T-helper 17 cell (primary cell): Measurements from ENCODE around the gene ZNF785. TPM values are rescaled to one million over a fixed set of nuclear protein-coding genes. Genes with fewer than 3 reads are reported as not detected.
"Not testable (repeated sequence)": the region's sequence is repeated elsewhere in the genome, so short reads cannot be mapped to it uniquely, and the experiment has no call there.

Source experiments
- ATAC-seq: fragments of 150-1000 bp; cut with Tn5 transposase; 2 replicates; pipeline ENCODE4 v1.10.0; 2021; ENCODE audit warnings: mild to moderate bottlenecking, moderate library complexity
- DNase-seq, 3 donors: peaks; one replicate each; pipeline versions ENCODE4 v3.0.0 to v3.0.0-alpha.2; 2020 to 2021
- H3K9me3 ChIP-seq: one replicate; pipeline ENCODE4 v1.7.0; 2013; ENCODE audit warnings: low read length, mild to moderate bottlenecking; ENCODE audit not compliant: control insufficient read depth, poor library complexity, severe bottlenecking
- H3K27ac Mint-ChIP-seq: one replicate; pipeline ENCODE4 v1.8.0; 2022; ENCODE audit warnings: mild to moderate bottlenecking, moderate library complexity, mixed read lengths
- H3K27me3 Mint-ChIP-seq: one replicate; pipeline ENCODE4 v1.8.0; 2022; ENCODE audit warnings: mixed read lengths
- H3K36me3 Mint-ChIP-seq: one replicate; pipeline ENCODE4 v1.8.0; 2022; ENCODE audit warnings: low read depth, mixed read lengths
- H3K4me1 Mint-ChIP-seq: one replicate; pipeline ENCODE4 v1.8.0; 2022; ENCODE audit warnings: mild to moderate bottlenecking, mixed read lengths
- H3K4me3 Mint-ChIP-seq: one replicate; pipeline ENCODE4 v1.8.0; 2022; ENCODE audit warnings: mild to moderate bottlenecking, moderate library complexity, mixed read lengths
- total RNA-seq, 4 donors: library from RNA in 2 of 4; stranded (reverse) in 2 of 4; gene quantifications; one replicate each; pipeline ENCODE4 v1.2.3 and lab custom pipeline; 2022 to 2026

The ZNF785 gene
- 10 to 100 TPM in 1 of 2 donors, 1 to 10 TPM in 1; 8.5 to 11.7 TPM for total RNA-seq
- total RNA-seq (lab: John Stamatoyannopoulos, UW) = 13.5 to 24.0 reads per million in 2 donors

DNA sequence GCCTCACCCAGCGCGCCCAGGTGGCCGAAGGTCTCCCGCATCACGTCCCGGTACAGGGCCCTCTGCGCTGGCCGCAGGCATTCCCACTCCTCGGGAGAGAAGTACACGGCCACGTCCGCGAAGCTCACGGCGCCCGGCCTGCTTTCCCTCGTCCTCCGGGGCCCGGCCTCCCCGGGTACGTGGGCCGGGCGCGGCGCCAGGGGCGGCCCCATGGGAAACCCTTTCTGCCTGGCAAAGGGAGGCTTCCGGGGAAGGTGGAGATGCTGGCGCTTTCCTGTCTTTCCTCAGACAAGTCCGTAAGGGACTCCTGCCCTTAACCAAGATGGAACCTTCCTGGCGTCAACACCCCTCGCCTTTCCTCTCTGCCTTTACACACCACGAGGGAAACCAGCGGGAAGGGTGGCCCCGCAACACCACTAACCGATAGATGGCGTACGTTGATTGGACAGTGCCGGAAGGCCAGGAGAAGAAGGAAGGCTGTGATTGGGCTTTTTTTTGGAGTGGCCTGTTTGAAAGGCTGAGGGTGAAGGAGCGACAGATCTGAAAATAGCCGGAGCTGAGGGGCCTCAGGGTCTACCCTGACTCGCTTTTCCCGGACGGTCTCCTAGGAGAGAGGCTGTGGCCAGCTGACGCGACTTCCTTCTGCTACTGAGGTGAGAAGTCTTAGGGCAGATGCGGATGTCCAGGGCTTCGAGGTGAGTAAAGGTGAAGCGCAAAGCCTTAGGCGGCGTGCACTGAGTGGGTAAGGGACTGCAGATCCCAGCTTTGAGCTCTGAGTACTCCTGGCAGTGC lies at the start of gene ZNF785:
ZNF785 (minus strand) TSS at position 298 of the 792 bp plus-strand sequence; CDS start at position 212, 86 bp downstream.
- Mint-ChIP-seq H3K27me3 (no peaks in the 10 kb centered on the region), H3K4me1 (peaks cover 17% of the 10 kb centered on the region), H3K36me3 (peaks cover 5% of the 10 kb centered on the region), H3K4me3 (peak within 1 kb of the TSS; percentile 96), H3K27ac (peak within 1 kb of the TSS; percentile 94)
- peak; percentile 77 to 88 (median 88) for DNase-seq
- ATAC-seq = peak; percentile 99
- H3K9me3 ChIP-seq = no peaks in the 10 kb centered on the region

DNA sequence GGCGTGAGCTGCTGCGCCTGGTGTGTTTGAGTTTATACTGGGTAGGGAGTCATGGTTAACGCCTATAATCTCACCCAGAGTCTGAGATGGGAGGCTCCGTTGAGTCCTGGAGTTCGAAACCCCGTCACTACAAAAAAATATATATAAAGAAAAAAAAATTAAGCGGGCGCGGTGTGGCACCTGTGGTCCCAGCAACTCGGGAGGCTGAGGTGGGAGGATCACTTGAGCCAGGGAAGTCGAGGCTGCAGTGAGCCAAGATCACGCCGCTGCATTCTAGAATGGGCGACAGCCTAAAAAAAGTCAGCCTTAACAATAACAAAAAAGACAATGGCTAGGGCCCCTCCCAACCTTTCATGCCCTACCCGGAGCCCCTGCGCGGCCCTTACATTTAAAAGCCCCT lies 48.0 kb upstream of the ZNF785 start:
- Mint-ChIP-seq H3K4me1 (peaks cover 8% of the 10 kb centered on the region), H3K27me3 (no peaks in the 10 kb centered on the region), H3K4me3 (peak overlapping the region; percentile 96), H3K27ac (peak overlapping the region; percentile 98), H3K36me3 (peaks cover 2% of the 10 kb centered on the region)
- ATAC-seq = no peak
- no peak for DNase-seq
- H3K9me3 ChIP-seq = no peaks in the 10 kb centered on the region

DNA sequence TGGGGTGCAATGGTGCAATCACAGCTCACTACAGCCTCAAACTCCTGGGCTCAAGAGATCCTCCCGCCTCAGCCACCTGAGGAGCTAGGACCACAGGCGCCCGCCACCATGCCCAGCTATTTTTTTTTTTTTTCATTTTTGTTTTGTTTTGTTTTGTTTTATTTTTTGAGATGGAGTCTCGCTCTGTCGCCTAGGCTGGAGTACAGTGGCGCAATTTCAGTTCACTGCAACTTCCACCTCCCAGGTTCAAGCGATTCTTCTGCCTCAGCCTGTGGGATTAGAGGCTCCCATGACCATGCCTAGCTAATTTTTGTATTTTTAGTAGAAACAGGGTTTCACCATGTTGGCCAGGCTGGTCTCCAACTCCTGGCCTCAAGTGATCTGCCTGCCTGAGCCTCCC lies 47.0 kb upstream of the ZNF785 start:
- not testable (repeated sequence) for H3K4me3 Mint-ChIP-seq, H3K27ac Mint-ChIP-seq, H3K27me3 Mint-ChIP-seq, H3K9me3 ChIP-seq, ATAC-seq, H3K36me3 Mint-ChIP-seq, DNase-seq, H3K4me1 Mint-ChIP-seq

DNA sequence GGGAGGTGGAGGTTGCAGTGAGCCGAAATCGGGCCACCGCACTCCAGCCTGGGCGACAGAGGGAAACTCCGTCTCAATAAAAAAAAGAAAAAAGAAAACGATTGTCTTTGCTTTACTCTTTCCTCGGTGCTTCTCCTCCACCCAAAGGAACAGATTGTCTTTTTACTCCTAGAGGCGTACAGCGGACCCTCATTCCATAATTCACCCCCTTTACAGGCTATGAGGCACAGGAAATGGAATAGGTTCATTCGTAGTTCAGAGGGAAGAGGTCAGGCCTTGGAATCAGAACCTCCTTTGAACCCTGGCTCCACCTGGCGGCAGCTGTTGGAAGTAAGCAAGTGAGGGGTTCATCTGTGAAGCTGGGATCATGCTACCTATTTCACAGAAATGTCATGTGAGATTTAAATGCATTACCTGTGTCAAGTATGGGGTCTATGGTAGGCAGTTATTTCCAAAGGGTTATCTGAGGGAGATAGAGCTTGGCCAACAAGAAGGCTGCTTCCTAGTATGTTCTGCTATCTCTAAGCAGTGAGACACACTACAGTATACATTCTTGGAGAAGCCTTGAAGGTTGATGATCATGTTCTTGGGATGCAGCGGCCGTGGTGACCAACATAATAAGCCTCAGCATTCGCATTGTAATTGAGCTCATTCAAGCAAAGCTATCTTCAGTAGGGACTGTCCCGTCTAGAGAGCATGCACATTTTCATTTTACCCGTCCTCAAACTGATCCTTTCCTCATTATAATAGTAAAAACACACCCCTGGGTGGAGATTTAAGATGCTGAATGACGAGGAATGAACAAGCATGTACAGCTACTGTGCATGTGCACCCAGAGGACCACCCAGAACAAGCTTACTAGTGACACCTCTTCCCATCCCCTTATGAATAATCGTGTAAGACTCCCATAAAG lies 43.4 kb upstream of the ZNF785 start:
- ATAC-seq (peak; percentile 95), DNase-seq (peak; percentile 70 to 85 (median 72))
- H3K36me3 Mint-ChIP-seq = no peaks in the 10 kb centered on the region
- H3K4me3 Mint-ChIP-seq = peak overlapping the region; percentile 81
- H3K4me1 Mint-ChIP-seq = peaks cover 5% of the 10 kb centered on the region
- no peaks in the 10 kb centered on the region for H3K9me3 ChIP-seq
- peak overlapping the region; percentile 41 for H3K27ac Mint-ChIP-seq
- no peaks in the 10 kb centered on the region for H3K27me3 Mint-ChIP-seq

DNA sequence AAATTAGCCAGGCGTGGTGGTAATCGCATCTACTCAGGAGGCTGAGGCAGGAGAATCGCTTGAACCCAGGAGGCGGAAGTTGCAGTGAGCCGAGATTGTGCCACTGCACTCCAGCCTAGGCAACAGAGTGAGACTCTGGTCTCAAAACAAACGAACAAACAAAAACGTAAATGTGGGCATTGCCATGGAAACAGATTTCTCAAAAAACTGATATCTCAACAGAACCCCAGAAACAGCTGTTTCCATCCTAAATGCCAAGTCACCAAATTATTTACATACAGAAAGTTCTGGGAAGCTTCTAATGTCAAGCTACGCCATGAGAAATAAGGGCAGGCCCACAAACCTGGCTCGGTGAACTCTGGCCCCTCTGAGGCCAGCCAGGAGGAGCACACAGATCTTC lies 40.7 kb upstream of the ZNF785 start:
- Mint-ChIP-seq H3K4me3 (no peak overlapping the region), H3K27me3 (peaks cover 18% of the 10 kb centered on the region), H3K4me1 (peaks cover 5% of the 10 kb centered on the region), H3K27ac (peak overlapping the region; percentile 19), H3K36me3 (no peaks in the 10 kb centered on the region)
- ATAC-seq (no peak), DNase-seq (no peak)
- H3K9me3 ChIP-seq = no peaks in the 10 kb centered on the region

DNA sequence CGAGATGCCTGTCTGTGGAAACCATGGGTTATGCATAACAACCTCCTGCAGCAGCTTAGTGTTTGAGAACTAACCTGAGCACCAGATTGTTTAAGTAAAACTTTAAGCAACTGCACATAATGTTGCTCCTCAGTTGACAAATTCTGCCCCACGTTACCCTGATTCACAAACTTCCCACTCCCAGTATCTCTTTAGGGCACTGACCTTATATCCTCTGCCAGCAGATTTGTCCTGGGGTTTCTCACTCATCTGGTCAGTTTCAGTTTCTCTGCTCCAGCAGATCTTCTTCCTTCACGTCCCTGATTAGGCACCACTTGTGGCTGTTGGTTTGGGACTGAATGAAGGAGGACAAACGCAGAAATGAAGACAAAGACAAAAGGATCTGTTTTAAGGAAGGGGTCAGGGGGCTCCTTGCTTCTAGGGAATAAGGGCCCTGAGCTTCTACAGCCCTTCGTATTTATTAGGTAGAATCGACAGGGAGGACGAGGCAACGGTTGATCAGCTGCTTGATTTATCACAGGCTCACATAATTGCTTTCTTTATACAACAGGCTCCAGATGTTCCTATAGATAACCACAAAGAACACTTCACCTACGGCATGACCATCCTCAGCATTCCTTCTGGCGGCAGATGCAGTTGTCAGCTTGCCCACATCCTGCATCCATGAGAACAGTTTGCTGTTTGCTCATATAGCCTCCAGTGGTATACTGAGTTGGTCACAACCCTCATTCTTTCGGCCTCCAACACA lies 38.2 kb upstream of the ZNF785 start:
- ATAC-seq (no peak), DNase-seq (no peak)
- peaks cover 18% of the 10 kb centered on the region for H3K27me3 Mint-ChIP-seq
- H3K36me3 Mint-ChIP-seq = no peaks in the 10 kb centered on the region
- H3K9me3 ChIP-seq = no peaks in the 10 kb centered on the region
- peaks cover 2% of the 10 kb centered on the region for H3K4me1 Mint-ChIP-seq
- no peak overlapping the region for H3K4me3 Mint-ChIP-seq
- no peak overlapping the region for H3K27ac Mint-ChIP-seq

DNA sequence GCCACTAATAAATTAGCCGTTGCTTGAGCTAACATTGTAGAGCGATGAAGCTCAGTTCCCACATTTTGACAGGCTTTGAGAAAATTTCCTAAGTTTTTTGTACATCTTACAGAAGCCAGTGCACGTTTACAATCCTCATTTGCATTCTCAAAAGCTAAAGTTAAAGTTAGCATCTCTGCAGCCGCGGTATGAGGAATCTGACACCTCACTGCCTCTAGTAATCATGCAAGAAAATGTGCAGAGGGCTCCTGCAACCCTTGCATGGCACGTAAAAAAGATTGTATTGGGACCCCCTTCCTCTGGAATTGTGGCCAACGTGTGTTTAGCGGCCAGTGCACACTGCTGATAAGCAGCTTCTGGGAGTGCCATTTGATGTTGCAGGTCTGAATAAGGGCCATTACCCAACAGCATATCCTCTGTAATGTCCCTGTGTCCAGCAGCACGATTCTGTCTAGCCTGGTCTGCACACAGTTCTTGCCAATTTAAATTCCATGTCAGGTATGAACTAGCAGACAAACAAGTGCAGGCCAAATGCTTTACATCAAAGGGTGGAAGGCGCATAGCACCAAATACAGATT lies 37.0 kb upstream of the ZNF785 start:
- Mint-ChIP-seq H3K27me3 (peaks cover 18% of the 10 kb centered on the region), H3K4me3 (no peak overlapping the region), H3K27ac (no peak overlapping the region), H3K36me3 (no peaks in the 10 kb centered on the region), H3K4me1 (no peaks in the 10 kb centered on the region)
- no peaks in the 10 kb centered on the region for H3K9me3 ChIP-seq
- ATAC-seq (no peak), DNase-seq (no peak)

DNA sequence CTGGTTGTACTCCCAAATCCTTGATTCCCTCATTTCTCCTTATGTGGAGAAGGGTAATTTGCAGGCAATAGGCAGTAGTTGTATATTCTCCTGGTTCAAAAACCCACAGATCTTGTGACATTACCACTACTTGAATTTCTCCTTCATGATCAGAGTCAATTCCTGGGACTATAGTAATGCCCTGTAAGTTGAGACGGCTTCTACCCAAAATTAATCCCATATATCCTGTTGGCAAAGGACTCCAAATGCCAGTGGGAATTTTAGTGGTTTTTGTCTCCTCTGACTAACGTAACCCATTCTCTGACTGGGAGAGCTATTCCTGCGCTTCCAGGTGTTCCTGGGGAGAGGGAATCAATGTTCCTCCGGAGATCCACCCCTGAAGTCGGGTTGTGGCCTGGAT lies 36.3 kb upstream of the ZNF785 start:
- DNase-seq (no peak), ATAC-seq (no peak)
- Mint-ChIP-seq H3K27me3 (peaks cover 18% of the 10 kb centered on the region), H3K36me3 (no peaks in the 10 kb centered on the region), H3K4me1 (no peaks in the 10 kb centered on the region), H3K4me3 (no peak overlapping the region), H3K27ac (no peak overlapping the region)
- no peaks in the 10 kb centered on the region for H3K9me3 ChIP-seq

DNA sequence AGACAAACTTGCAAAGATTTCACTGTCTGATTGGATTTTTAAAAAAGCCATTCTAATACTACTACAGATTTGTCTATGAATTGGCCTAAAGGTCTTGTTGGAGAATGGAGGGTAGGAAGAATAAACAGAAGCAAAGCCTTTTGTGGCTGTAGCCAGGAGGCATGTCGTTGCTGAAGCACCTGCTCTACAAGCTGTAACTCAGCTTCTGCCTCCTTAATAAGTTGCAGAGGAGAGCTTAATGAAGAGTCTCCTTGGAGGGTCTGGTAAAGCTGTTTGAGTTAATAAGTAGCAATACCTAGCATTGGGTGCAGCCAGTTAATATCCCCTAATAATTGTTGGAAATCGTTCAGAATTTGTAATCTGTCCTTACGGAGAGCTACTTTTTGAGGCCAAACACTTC lies 34.7 kb upstream of the ZNF785 start:
- no peaks in the 10 kb centered on the region for H3K4me1 Mint-ChIP-seq
- no peak overlapping the region for H3K27ac Mint-ChIP-seq
- no peaks in the 10 kb centered on the region for H3K36me3 Mint-ChIP-seq
- no peaks in the 10 kb centered on the region for H3K9me3 ChIP-seq
- DNase-seq (no peak), ATAC-seq (no peak)
- peaks cover 18% of the 10 kb centered on the region for H3K27me3 Mint-ChIP-seq
- H3K4me3 Mint-ChIP-seq = no peak overlapping the region

DNA sequence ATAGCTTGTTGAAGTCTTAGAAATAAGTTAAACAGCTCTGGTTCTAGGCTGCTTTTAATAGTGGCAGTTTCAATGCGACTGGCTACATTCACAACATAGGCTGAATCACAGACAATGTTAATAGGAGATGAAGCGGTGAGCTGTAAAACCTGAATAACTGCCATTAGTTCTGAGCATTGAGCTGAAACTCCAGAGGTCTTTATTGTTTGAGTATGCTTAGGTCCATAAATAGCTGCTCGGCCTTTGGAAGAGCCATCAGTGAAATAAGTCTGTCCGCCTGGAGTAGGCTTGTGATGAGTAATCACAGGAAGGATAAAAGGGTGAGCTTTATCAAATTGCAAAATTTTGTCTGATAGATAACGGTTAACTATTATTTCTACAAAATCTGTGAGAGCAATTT lies 34.1 kb upstream of the ZNF785 start:
- no peaks in the 10 kb centered on the region for H3K9me3 ChIP-seq
- Mint-ChIP-seq H3K4me1 (no peaks in the 10 kb centered on the region), H3K36me3 (no peaks in the 10 kb centered on the region)

DNA sequence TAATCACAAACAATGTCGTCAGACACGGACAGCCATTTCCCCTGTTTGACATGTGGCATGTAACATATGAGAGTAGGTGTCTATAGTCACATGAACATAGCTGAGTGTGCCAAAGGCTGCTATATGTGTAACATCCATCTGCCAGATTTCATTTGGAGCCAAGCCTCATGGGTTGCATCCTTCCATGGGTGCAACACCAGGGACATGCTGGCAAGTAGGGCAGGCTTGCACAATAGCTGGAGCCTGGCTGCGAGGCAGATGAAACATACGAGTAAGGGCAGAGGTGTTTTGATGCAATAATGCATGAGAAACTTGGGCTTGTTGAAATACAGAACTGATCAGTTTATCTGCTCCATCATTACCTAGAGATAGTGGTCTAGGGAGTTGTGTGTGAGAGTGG lies 33.7 kb upstream of the ZNF785 start:
- peaks cover 18% of the 10 kb centered on the region for H3K27me3 Mint-ChIP-seq
- DNase-seq (no peak), ATAC-seq (no peak)
- H3K36me3 Mint-ChIP-seq = no peaks in the 10 kb centered on the region
- H3K9me3 ChIP-seq = no peaks in the 10 kb centered on the region
- no peak overlapping the region for H3K4me3 Mint-ChIP-seq
- no peaks in the 10 kb centered on the region for H3K4me1 Mint-ChIP-seq
- no peak overlapping the region for H3K27ac Mint-ChIP-seq

More for the DNA sequence above, 34.1 kb upstream of the ZNF785 start:
- H3K27me3 Mint-ChIP-seq = peaks cover 18% of the 10 kb centered on the region
- no peak for DNase-seq
- ATAC-seq = no peak
- no peak overlapping the region for H3K27ac Mint-ChIP-seq
- no peak overlapping the region for H3K4me3 Mint-ChIP-seq

DNA sequence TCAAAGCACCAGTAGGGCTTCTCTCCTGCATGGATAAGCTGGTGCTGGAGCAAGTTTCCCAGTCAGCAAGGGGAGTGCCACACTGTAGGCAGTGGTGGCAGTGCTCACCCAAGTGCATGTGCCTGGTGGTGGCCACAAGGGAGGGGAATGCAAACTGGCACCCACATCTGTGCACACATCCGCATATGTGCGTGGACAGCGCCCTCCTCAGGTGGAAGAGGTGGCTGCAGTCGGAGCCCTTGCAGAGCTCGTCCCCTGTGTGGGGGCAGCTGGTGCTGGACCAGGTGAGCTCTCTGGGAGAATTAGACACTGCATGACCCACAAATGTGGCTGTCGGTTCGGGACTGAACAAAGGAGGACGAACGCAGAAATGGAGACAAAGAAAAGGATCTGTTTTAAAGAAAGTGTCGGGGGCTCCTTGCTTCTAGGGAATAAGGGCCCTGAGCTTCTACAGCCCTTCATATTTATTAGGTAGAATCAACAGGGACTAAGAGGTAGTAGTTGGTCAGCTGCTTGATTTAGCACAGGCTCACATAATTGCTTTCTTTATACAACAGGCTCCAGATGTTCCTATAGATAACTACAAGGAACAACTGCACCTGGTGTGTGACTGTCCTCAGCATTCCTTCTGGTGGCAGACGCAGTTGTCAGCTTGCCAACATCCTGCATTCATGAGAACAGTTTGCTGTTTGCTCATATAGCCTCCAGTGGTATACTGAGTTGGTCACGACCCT lies 30.0 kb upstream of the ZNF785 start:
- Mint-ChIP-seq H3K27me3 (no peaks in the 10 kb centered on the region), H3K27ac (no peak overlapping the region), H3K4me1 (peaks cover under 1% of the 10 kb centered on the region), H3K36me3 (no peaks in the 10 kb centered on the region), H3K4me3 (no peak overlapping the region)
- peak; percentile 88 for ATAC-seq
- peak; percentile 46 to 68 (median 57) for DNase-seq
- no peaks in the 10 kb centered on the region for H3K9me3 ChIP-seq
